LNCaP clone FGC (cell line): ENCODE results near the gene MPP1.

Source experiments
- DNase-seq: peaks from one replicate; pipeline ENCODE4 v3.0.0-alpha.2; 2011; ENCODE audit warnings: low read depth
- H3K4me3 ChIP-seq: 2 replicates; pipeline ENCODE4 v1.5.1; 2011; ENCODE audit warnings: mild to moderate bottlenecking, low read depth, low read length, control low read depth
- CTCF ChIP-seq: IDR thresholded peaks from 2 replicates; pipeline ENCODE4 v1.5.1; 2012; ENCODE audit warnings: mild to moderate bottlenecking; ENCODE audit not compliant: control insufficient read depth, insufficient read depth; ENCODE audit errors: extremely low read depth

MPP1 gene

GRCh38 chrX:154800478-154801210, 4.6 kb downstream of the MPP1 start:
- DNase-seq: peak; percentile 64
- no peak for TF ChIP-seq CTCF
- H3K4me3 ChIP-seq: no peak overlapping the region

GRCh38 chrX:154799556-154800348, 5.5 kb downstream of the MPP1 start:
- TF ChIP-seq CTCF: no peak
- no peak overlapping the region for H3K4me3 ChIP-seq
- peak; percentile 91 for DNase-seq

- no peak for TF ChIP-seq CTCF
- DNase-seq: no peak
- H3K4me3 ChIP-seq: no peak overlapping the region
Observed at GRCh38 chrX:154797006-154797405, 8.3 kb downstream of the MPP1 start.

GRCh38 chrX:154795016-154795415, 10.3 kb downstream of the MPP1 start:
- no peak overlapping the region for H3K4me3 ChIP-seq
- DNase-seq: no peak
- no peak for TF ChIP-seq CTCF

- TF ChIP-seq CTCF: no peak
- DNase-seq: peak; percentile 46
- H3K4me3 ChIP-seq: no peak overlapping the region
Observed at GRCh38 chrX:154793084-154793795, 12.0 kb downstream of the MPP1 start.

- no peak for DNase-seq
- no peak for TF ChIP-seq CTCF
Observed at GRCh38 chrX:154791939-154792338, 13.3 kb downstream of the MPP1 start.

More at GRCh38 chrX:154791939-154792338, 13.3 kb downstream of the MPP1 start:
- H3K4me3 ChIP-seq: no peak overlapping the region
